Ascending aorta (tissue), 2 donors: Measurements from ENCODE around the gene SWT1. TPM values are rescaled to one million over a fixed set of nuclear protein-coding genes. Genes with fewer than 3 reads are reported as not detected.

Source experiments
- DNase-seq, 2 donors: peaks; one replicate each; pipeline ENCODE4 v3.0.0-alpha.2; 2019; ENCODE audit warnings: low spot score in 2 of 2
- H3K27ac ChIP-seq, 2 donors: fragments of 200-600 bp; sonication (generic); one replicate each; pipeline ENCODE4 v1.5.1; 2016 to 2017; ENCODE audit warnings: mild to moderate bottlenecking in 1 of 2
- H3K27me3 ChIP-seq: fragments of 200-600 bp; sonication (generic); one replicate; pipeline ENCODE4 v1.5.1; 2017
- H3K36me3 ChIP-seq, 2 donors: fragments of 200-600 bp; sonication (generic); one replicate each; pipeline ENCODE4 v1.5.1; 2016
- H3K4me1 ChIP-seq, 2 donors: fragments of 200-600 bp; sonication (generic); one replicate each; pipeline ENCODE4 v1.5.1; 2016 to 2017; ENCODE audit warnings: mild to moderate bottlenecking in 1 of 2
- H3K4me3 ChIP-seq, 2 donors: fragments of 200-600 bp; sonication (generic); one replicate each; pipeline ENCODE4 v1.5.1; 2016 to 2017; ENCODE audit warnings: mild to moderate bottlenecking in 1 of 2
- H3K9me3 ChIP-seq, 2 donors: fragments of 200-600 bp; sonication (generic); one replicate each; pipeline ENCODE4 v1.5.1; 2016
- CTCF ChIP-seq, 3 experiments: fragments of 200-600 bp in 2 of 3; fragments of 450-650 bp in 1 of 3; sonication (generic) in 2 of 3; IDR thresholded peaks; one replicate each; pipeline ENCODE4 v1.5.1; 2016 to 2019; ENCODE audit warnings: antibody characterized with exemption in 3 of 3, mild to moderate bottlenecking in 1 of 3, moderate library complexity in 1 of 3
- intact Hi-C: fragments of 100-400 bp; cut with DNase I; formaldehyde crosslinking; loops from one replicate; pipeline ENCODE4 v1.15.1; 2023
- total RNA-seq: library from RNA; depleted of rRNA; stranded (reverse); fragments of >200 nt; gene quantifications from one replicate; pipeline ENCODE4 v1.1.0, GENCODE V29; 2016

The SWT1 gene
- total RNA-seq, 1 donor from 2014 or later: 0.43 TPM

GRCh38 chr1:185151215-185151614 is 5.8 kb upstream of the SWT1 start:
- Histone ChIP-seq H3K9me3 (no peaks in the 10 kb centered on the region), H3K27ac (no peak overlapping the region), H3K4me3 (no peak overlapping the region), H3K36me3 (peaks cover 19 to 38% of the 10 kb centered on the region in 2 donors), H3K27me3 (no peaks in the 10 kb centered on the region), H3K4me1 (peaks cover 4 to 13% of the 10 kb centered on the region in 2 donors)
- TF ChIP-seq CTCF (IDR thresholded peaks at IDR 0.05): no peak
- intact Hi-C loops: loop anchor here (10.0 kb wide), 1 partner anchor 166 kb away; no protein-coding TSS in a partner anchor
- no peak for DNase-seq

GRCh38 chr1:185152187-185152767 is 4.7 kb upstream of the SWT1 start:
- H3K9me3 ChIP-seq: no peaks in the 10 kb centered on the region
- intact Hi-C loops: loop anchor here (10.0 kb wide), 1 partner anchor 167 kb away; no protein-coding TSS in a partner anchor
- no peak for TF ChIP-seq CTCF (IDR thresholded peaks at IDR 0.05)

GRCh38 chr1:185154912-185155513 is 2.0 kb upstream of the SWT1 start:
- no peak for DNase-seq
- TF ChIP-seq CTCF (IDR thresholded peaks at IDR 0.05): no peak
- Histone ChIP-seq H3K4me1 (peaks cover 4 to 13% of the 10 kb centered on the region in 2 donors), H3K4me3 (peak overlapping the region; percentile 81 to 87), H3K9me3 (no peaks in the 10 kb centered on the region), H3K36me3 (peaks cover 10% of the 10 kb centered on the region in 2 donors), H3K27ac (peak overlapping the region; percentile 94 to 98), H3K27me3 (no peaks in the 10 kb centered on the region)
- intact Hi-C loops: loop anchor here (5.0 to 10.0 kb wide), 2 partner anchors 170 to 768 kb away; partner anchors contain the start of gene C1orf21

More at GRCh38 chr1:185152187-185152767, 4.7 kb upstream of the SWT1 start:
- peaks cover 19 to 33% of the 10 kb centered on the region in 2 donors for H3K36me3 ChIP-seq
- H3K27ac ChIP-seq: no peak overlapping the region
- H3K4me3 ChIP-seq: no peak overlapping the region
- no peaks in the 10 kb centered on the region for H3K27me3 ChIP-seq
- no peak for DNase-seq
- H3K4me1 ChIP-seq: peaks cover 4 to 13% of the 10 kb centered on the region in 2 donors

- intact Hi-C loops: loop anchor here (1.0 to 10.0 kb wide), 4 partner anchors 111 to 768 kb away; partner anchors contain the start of genes C1orf21, IVNS1ABP and RNF2
- no peak for DNase-seq
- no peak for TF ChIP-seq CTCF (IDR thresholded peaks at IDR 0.05)
- Histone ChIP-seq H3K9me3 (no peaks in the 10 kb centered on the region), H3K27ac (peak overlapping the region; percentile 94 to 98), H3K27me3 (no peaks in the 10 kb centered on the region), H3K36me3 (peaks cover 2% of the 10 kb centered on the region in 2 donors), H3K4me1 (peaks cover 4 to 13% of the 10 kb centered on the region in 2 donors), H3K4me3 (peak overlapping the region; percentile 81 to 87)
Observed at GRCh38 chr1:185155600-185156287, 1.2 kb upstream of the SWT1 start.

- Histone ChIP-seq H3K27me3 (no peaks in the 10 kb centered on the region), H3K9me3 (no peaks in the 10 kb centered on the region), H3K4me3 (peak overlapping the region; percentile 81 to 87), H3K36me3 (no peaks in the 10 kb centered on the region), H3K4me1 (peaks cover 4 to 13% of the 10 kb centered on the region in 2 donors), H3K27ac (peak overlapping the region; percentile 94 to 98)
- no peak for DNase-seq
- intact Hi-C loops: loop anchor here (1.0 to 10.0 kb wide), 4 partner anchors 112 to 769 kb away; partner anchors contain the start of genes C1orf21, IVNS1ABP and RNF2
- TF ChIP-seq CTCF (IDR thresholded peaks at IDR 0.05): no peak
Observed at GRCh38 chr1:185156288-185156853, 596 bp upstream of the SWT1 start.
